Stimulated activated naive CD8-positive, alpha-beta T cell treated with anti-CD3 and anti-CD28 coated beads, Interleukin-15, Interleukin-2, amounts not matched to agents 100 ng/mL and 50 ng/mL, for 24 hours (primary cell): ENCODE measurements around the gene TNS1.

Source experiments
- H3K27ac Mint-ChIP-seq: one replicate; pipeline ENCODE4 v1.8.0; 2021; ENCODE audit warnings: mild to moderate bottlenecking, mixed read lengths
- H3K27me3 Mint-ChIP-seq: one replicate; pipeline ENCODE4 v1.8.0; 2021; ENCODE audit warnings: mixed read lengths
- H3K36me3 Mint-ChIP-seq: one replicate; pipeline ENCODE4 v1.8.0; 2021; ENCODE audit warnings: low read depth, mixed read lengths
- H3K4me1 Mint-ChIP-seq: one replicate; pipeline ENCODE4 v1.8.0; 2021; ENCODE audit warnings: low read depth, mixed read lengths
- H3K4me3 Mint-ChIP-seq: one replicate; pipeline ENCODE4 v1.8.0; 2021; ENCODE audit warnings: mild to moderate bottlenecking, mixed read lengths
- H3K9me3 Mint-ChIP-seq: one replicate; pipeline ENCODE4 v1.8.0; 2021; ENCODE audit warnings: mixed read lengths

TNS1 gene

DNA sequence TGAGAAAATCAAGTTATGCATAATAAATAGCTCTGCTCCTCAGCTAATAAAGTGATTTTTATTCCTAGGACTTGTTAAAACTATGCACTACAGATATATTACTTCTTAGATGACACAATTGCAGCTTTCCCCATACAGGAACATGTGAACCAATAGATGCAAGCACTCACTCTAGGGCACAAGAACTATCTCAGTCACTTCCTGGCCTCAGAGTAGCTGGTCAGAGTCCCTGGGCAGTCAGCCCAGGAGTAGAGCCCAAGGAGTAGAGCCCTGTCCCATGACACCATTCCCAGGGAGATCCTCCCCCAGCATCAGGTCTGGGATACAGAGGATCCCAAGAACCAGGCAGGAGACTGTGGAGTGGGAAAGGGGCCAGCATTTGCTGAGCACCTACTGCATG, 2.7 kb downstream of the TNS1 start:
- Mint-ChIP-seq H3K27ac (no peak overlapping the region), H3K27me3 (peaks cover 5% of the 10 kb centered on the region), H3K4me1 (peaks cover 6% of the 10 kb centered on the region), H3K4me3 (no peak overlapping the region), H3K9me3 (no peaks in the 10 kb centered on the region), H3K36me3 (no peaks in the 10 kb centered on the region)

GRCh38 chr2:217999595-217999959, 3.2 kb downstream of the TNS1 start:
- Mint-ChIP-seq H3K4me1 (peaks cover 6% of the 10 kb centered on the region), H3K36me3 (no peaks in the 10 kb centered on the region), H3K27me3 (peaks cover 5% of the 10 kb centered on the region), H3K9me3 (no peaks in the 10 kb centered on the region), H3K4me3 (no peak overlapping the region), H3K27ac (no peak overlapping the region)

GRCh38 chr2:217998926-217999594, 3.7 kb downstream of the TNS1 start:
- Mint-ChIP-seq H3K4me3 (no peak overlapping the region), H3K4me1 (peaks cover 2% of the 10 kb centered on the region), H3K27ac (no peak overlapping the region), H3K27me3 (peaks cover 5% of the 10 kb centered on the region), H3K9me3 (no peaks in the 10 kb centered on the region), H3K36me3 (no peaks in the 10 kb centered on the region)

DNA sequence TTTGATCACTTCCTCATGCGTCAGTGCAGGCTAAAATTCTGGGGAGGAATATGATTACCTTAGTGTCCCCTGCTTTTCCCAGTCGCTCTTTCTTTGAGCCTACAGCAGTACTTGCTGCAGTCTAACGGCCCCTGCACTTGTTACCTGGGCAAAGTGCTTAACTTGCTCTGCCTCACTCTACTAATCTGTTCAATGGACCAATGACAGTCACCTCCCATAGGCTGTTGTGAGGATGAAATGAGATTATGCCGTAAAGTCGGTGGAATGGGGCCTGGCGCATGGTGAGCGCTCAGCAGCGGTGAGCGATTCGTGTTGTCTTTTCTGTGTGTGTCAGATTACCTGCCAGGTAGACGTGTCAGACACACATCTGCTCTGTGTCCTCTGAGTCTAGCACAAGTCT, 5.3 kb downstream of the TNS1 start:
- H3K27ac Mint-ChIP-seq: no peak overlapping the region
- no peak overlapping the region for H3K4me3 Mint-ChIP-seq
- no peaks in the 10 kb centered on the region for H3K4me1 Mint-ChIP-seq
- H3K27me3 Mint-ChIP-seq: peaks cover 10% of the 10 kb centered on the region
- no peaks in the 10 kb centered on the region for H3K36me3 Mint-ChIP-seq
- H3K9me3 Mint-ChIP-seq: no peaks in the 10 kb centered on the region

DNA sequence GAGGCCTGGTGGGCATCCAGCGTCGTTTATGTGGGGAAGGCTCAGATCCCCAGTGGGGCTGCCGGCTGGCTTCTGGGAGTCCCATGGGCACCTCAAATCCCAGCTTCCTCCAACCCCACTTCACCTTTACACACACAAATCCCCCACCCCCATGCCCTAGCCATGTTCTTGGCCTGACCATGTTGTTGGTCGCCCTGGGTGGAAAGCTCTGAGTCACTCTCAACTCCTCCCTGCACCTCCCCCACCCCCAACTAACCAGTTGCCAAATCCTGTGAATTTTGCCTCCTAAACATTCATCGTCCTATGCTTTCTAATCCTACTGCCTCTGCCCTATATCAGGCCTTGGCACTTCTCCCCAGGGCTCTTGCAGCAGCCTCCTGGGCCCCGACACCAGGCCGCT, 6.4 kb downstream of the TNS1 start:
- Mint-ChIP-seq H3K36me3 (no peaks in the 10 kb centered on the region), H3K4me1 (no peaks in the 10 kb centered on the region), H3K4me3 (no peak overlapping the region), H3K27ac (no peak overlapping the region), H3K9me3 (no peaks in the 10 kb centered on the region), H3K27me3 (peaks cover 10% of the 10 kb centered on the region)

DNA sequence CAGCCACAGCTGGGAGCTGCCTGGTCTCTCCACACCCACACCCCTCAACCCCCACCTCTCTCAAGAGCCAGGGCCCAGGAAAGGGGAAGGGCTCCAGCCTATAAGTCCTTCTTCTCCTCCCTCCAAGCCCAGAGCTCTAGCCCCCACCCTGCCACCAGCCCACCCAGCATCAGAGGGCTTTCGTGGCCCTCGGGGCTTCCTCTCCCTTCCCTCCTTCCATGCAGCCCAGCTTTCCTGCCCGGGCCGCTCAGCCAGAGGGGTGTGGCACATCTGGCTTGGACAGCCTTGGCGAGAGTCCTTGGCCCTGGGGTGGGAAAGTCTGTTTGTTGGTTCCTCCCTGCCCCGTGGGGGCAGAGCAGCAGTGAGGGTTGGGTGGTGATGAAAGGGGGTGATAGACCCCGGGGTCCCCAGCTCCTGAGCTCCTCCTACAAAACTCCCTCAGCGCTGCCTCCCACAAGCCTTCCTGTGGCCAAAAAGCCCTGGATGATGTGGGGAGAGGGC, 7.0 kb downstream of the TNS1 start:
- H3K36me3 Mint-ChIP-seq: no peaks in the 10 kb centered on the region
- H3K27me3 Mint-ChIP-seq: peaks cover 10% of the 10 kb centered on the region
- H3K4me1 Mint-ChIP-seq: no peaks in the 10 kb centered on the region
- H3K4me3 Mint-ChIP-seq: no peak overlapping the region
- no peak overlapping the region for H3K27ac Mint-ChIP-seq
- H3K9me3 Mint-ChIP-seq: no peaks in the 10 kb centered on the region

DNA sequence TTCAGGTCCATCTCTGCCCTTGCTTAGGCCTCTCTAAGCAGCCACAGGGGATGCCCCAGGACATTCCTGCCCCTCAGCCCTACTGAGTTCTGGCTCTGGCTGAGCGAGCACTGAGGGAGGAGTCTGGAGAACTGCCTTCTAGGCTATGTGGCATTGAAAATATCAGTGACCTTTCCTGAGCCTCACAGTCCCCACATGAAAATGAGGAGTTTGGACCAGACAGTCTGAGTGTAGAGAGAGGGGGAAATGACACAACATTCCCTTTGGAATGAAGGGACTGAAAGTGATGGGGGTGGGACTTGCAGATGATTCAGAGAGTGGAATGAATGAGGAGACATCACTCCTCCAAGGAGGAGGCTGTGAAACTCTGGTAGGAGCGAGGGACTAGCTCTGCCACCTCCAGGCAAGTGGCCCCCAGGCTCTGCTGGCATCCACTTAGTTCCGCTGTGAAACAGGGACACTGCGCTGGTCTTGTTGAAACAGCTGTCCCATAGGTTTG, 8.0 kb downstream of the TNS1 start:
- Mint-ChIP-seq H3K36me3 (no peaks in the 10 kb centered on the region), H3K27me3 (peaks cover 10% of the 10 kb centered on the region), H3K9me3 (no peaks in the 10 kb centered on the region), H3K4me3 (no peak overlapping the region), H3K4me1 (no peaks in the 10 kb centered on the region), H3K27ac (no peak overlapping the region)

GRCh38 chr2:217993817-217994463, 8.9 kb downstream of the TNS1 start:
- H3K27me3 Mint-ChIP-seq: peaks cover 12% of the 10 kb centered on the region
- no peaks in the 10 kb centered on the region for H3K36me3 Mint-ChIP-seq
- peaks cover under 1% of the 10 kb centered on the region for H3K4me1 Mint-ChIP-seq
- H3K27ac Mint-ChIP-seq: no peak overlapping the region
- no peak overlapping the region for H3K4me3 Mint-ChIP-seq
- H3K9me3 Mint-ChIP-seq: no peaks in the 10 kb centered on the region

DNA sequence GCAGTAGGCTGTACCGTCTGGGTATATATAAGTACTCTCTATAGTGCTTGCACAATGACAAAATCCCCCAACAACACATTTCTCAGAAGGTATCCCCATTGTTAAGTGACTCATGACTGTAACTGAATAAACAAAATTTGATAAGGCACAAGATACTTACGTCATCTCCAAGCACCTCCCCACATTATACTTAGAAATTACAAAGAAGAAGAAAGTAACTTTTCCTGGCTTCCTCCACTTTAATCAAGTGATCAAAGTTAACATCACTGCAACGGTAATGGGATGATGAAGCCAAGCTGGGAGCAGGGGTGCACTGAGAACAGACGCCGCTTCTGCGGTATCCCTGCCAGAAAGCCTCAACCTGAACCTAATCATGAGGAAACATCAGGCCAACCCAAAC, 9.7 kb downstream of the TNS1 start:
- H3K27ac Mint-ChIP-seq: no peak overlapping the region
- H3K4me3 Mint-ChIP-seq: no peak overlapping the region
- peaks cover 15% of the 10 kb centered on the region for H3K27me3 Mint-ChIP-seq
- no peaks in the 10 kb centered on the region for H3K36me3 Mint-ChIP-seq
- H3K9me3 Mint-ChIP-seq: no peaks in the 10 kb centered on the region
- H3K4me1 Mint-ChIP-seq: peaks cover 4% of the 10 kb centered on the region

- no peaks in the 10 kb centered on the region for H3K36me3 Mint-ChIP-seq
- H3K4me3 Mint-ChIP-seq: no peak overlapping the region
- peaks cover 4% of the 10 kb centered on the region for H3K4me1 Mint-ChIP-seq
- H3K9me3 Mint-ChIP-seq: no peaks in the 10 kb centered on the region
- H3K27me3 Mint-ChIP-seq: peaks cover 13% of the 10 kb centered on the region
- H3K27ac Mint-ChIP-seq: no peak overlapping the region
Observed at GRCh38 chr2:217992061-217992460, 10.7 kb downstream of the TNS1 start.

- no peaks in the 10 kb centered on the region for H3K36me3 Mint-ChIP-seq
- H3K27me3 Mint-ChIP-seq: peaks cover 11% of the 10 kb centered on the region
- H3K4me1 Mint-ChIP-seq: peaks cover 4% of the 10 kb centered on the region
- H3K4me3 Mint-ChIP-seq: no peak overlapping the region
- H3K27ac Mint-ChIP-seq: no peak overlapping the region
- no peaks in the 10 kb centered on the region for H3K9me3 Mint-ChIP-seq
Observed at GRCh38 chr2:217990791-217991465, 11.9 kb downstream of the TNS1 start.

- Mint-ChIP-seq H3K27ac (no peak overlapping the region), H3K9me3 (no peaks in the 10 kb centered on the region), H3K4me3 (no peak overlapping the region), H3K27me3 (peaks cover 11% of the 10 kb centered on the region), H3K4me1 (peaks cover 4% of the 10 kb centered on the region), H3K36me3 (no peaks in the 10 kb centered on the region)
Observed at GRCh38 chr2:217990389-217990788, 12.4 kb downstream of the TNS1 start.

GRCh38 chr2:217989221-217989948, 13.4 kb downstream of the TNS1 start:
- Mint-ChIP-seq H3K27me3 (peaks cover 11% of the 10 kb centered on the region), H3K4me1 (peaks cover 4% of the 10 kb centered on the region), H3K27ac (no peak overlapping the region)

DNA sequence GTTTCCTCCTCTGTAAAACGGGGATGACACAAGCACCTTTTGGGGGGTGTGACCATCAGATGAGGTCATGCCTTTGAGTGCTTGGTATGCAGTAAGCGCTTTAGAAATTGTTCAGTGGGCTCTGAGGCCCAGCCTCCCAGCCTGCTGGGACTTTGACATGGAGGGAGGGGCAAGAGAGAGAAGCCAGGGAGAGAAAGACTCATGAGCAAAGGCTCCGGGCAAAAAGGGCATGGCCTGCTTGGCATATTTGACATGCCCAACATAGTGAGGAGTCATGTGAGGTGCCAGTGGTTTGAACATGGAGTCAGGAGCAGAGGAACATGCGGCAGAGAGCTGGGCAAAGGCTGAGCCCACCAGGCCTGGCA, 14.0 kb downstream of the TNS1 start:
- Mint-ChIP-seq H3K27ac (no peak overlapping the region), H3K4me3 (no peak overlapping the region), H3K36me3 (no peaks in the 10 kb centered on the region), H3K27me3 (peaks cover 10% of the 10 kb centered on the region), H3K9me3 (no peaks in the 10 kb centered on the region), H3K4me1 (peaks cover 4% of the 10 kb centered on the region)

More at GRCh38 chr2:217989221-217989948, 13.4 kb downstream of the TNS1 start:
- no peaks in the 10 kb centered on the region for H3K36me3 Mint-ChIP-seq
- no peaks in the 10 kb centered on the region for H3K9me3 Mint-ChIP-seq
- no peak overlapping the region for H3K4me3 Mint-ChIP-seq
